Duodenal mucosa (tissue), 2 donors: ENCODE data around the gene DENND1A.

Experiments used
- H3K27ac ChIP-seq: one replicate; pipeline ENCODE4 v1.7.0; 2013; ENCODE audit warnings: low read depth, low read length
- H3K27me3 ChIP-seq, 2 donors: one replicate each; pipeline ENCODE4 v1.7.0; 2013; ENCODE audit warnings: low read length in 2 of 2, control low read depth in 1 of 2; ENCODE audit not compliant: insufficient read depth in 2 of 2, control insufficient read depth in 1 of 2
- H3K36me3 ChIP-seq, 2 donors: one replicate each; pipeline ENCODE4 v1.7.0; 2013; ENCODE audit warnings: low read length in 2 of 2, control low read depth in 1 of 2; ENCODE audit not compliant: insufficient read depth in 2 of 2, control insufficient read depth in 1 of 2
- H3K4me1 ChIP-seq, 2 donors: one replicate each; pipeline ENCODE4 v1.7.0; 2013; ENCODE audit warnings: low read length in 2 of 2, control low read depth in 1 of 2; ENCODE audit not compliant: insufficient read depth in 2 of 2, control insufficient read depth in 1 of 2
- H3K4me3 ChIP-seq, 2 donors: one replicate each; pipeline ENCODE4 v1.7.0; 2013; ENCODE audit warnings: low read length in 2 of 2, low read depth in 1 of 2
- H3K9ac ChIP-seq, 2 donors: one replicate each; pipeline ENCODE4 v1.7.0; 2013; ENCODE audit warnings: low read length in 2 of 2, low read depth in 1 of 2
- H3K9me3 ChIP-seq, 2 donors: one replicate each; pipeline ENCODE4 v1.7.0; 2013; ENCODE audit warnings: low read length in 2 of 2, control low read depth in 1 of 2; ENCODE audit not compliant: control insufficient read depth in 1 of 2

DENND1A gene

GRCh38 chr9:123424552-123425225 lies 505.2 kb downstream of the DENND1A start:
- Histone ChIP-seq H3K36me3 (peaks cover 2 to 22% of the 10 kb centered on the region in 2 donors), H3K9me3 (no peaks in the 10 kb centered on the region), H3K27ac (no peak overlapping the region), H3K4me1 (no peaks in the 10 kb centered on the region), H3K27me3 (no peaks in the 10 kb centered on the region), H3K4me3 (no peak overlapping the region), H3K9ac (no peak overlapping the region)

DNA sequence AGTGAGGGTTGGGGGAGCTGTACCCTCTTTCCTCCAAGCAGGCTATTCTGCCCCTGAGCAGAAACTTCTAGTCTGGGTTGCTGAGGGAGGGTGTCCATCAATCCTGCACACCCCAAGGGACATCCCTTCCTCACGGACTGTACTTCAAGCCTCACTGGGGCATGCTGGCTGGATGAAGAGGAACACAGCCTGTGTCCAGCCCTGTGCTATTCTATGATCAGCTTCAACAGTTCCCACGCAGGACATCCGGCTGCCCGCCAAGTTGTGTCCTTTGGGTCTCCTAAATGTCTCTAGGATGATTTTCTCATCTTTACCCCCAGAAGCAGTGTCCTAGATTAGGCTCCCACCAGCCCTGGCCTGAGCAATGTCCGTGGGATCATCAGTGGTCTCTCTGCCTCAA lies 505.8 kb downstream of the DENND1A start:
- Histone ChIP-seq H3K36me3 (peaks cover 3 to 24% of the 10 kb centered on the region in 2 donors), H3K9me3 (no peaks in the 10 kb centered on the region), H3K27ac (no peak overlapping the region), H3K27me3 (no peaks in the 10 kb centered on the region), H3K9ac (no peak overlapping the region), H3K4me3 (no peak overlapping the region), H3K4me1 (no peaks in the 10 kb centered on the region)

DNA sequence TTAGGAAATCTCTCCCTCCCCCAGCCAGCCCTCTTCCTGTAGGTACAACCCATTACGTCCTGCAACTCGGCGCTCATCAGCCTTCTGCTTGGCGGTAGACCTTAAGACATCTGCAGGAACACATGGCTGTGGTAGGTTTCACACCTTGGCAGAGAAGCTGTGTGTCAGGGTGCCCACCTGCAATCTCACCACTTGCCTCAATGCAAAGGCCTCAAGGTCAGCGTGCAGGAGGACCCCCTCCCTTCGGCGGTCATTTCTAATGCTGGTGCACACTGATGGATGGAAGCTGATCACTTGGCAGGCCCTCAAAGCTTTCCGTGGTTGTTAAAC lies 506.6 kb downstream of the DENND1A start:
- no peaks in the 10 kb centered on the region for H3K4me1 ChIP-seq
- H3K9me3 ChIP-seq, result no peaks in the 10 kb centered on the region
- H3K36me3 ChIP-seq, result peaks cover 3 to 24% of the 10 kb centered on the region in 2 donors
- no peaks in the 10 kb centered on the region for H3K27me3 ChIP-seq
- no peak overlapping the region for H3K27ac ChIP-seq
- no peak overlapping the region for H3K9ac ChIP-seq
- H3K4me3 ChIP-seq, result no peak overlapping the region

- H3K9me3 ChIP-seq, result no peaks in the 10 kb centered on the region
- no peaks in the 10 kb centered on the region for H3K4me1 ChIP-seq
- no peaks in the 10 kb centered on the region for H3K27me3 ChIP-seq
- H3K27ac ChIP-seq, result no peak overlapping the region
- peaks cover 3 to 24% of the 10 kb centered on the region in 2 donors for H3K36me3 ChIP-seq
- no peak overlapping the region for H3K4me3 ChIP-seq
- no peak overlapping the region for H3K9ac ChIP-seq
Measured at GRCh38 chr9:123422635-123423310, 507.2 kb downstream of the DENND1A start.

DNA sequence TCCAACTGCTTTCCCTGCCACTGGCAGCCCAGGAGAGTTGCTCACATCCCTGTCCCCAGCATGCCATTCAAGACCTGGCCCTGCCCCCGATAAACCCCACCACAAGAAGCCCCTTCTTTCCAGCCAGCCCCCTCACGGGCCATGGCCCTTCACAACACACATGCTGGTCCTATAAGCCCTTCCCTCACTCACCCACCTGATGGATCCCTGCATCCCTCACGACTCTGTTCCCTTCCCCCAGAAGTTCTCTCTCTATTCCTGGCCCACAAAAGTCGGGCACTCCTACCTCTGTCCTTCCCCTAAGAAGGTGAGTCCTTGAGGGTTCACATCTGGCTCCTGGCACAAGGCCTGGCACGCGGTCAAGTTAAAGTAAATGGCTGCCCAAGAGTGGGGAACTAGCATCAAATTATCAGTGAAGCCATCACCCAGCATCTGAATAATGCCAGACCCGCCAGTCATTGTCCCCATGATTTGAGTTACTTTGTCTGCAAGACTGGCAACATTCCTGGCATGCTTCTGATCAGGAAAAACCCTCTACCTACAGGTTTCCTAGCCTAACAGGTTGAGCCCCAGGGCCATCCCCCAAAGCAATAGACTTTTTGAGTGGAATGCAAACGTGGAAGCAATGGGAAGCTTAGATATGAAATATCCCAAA lies 508.0 kb downstream of the DENND1A start:
- Histone ChIP-seq H3K4me3 (no peak overlapping the region), H3K9ac (no peak overlapping the region), H3K27me3 (no peaks in the 10 kb centered on the region), H3K36me3 (peaks cover 3 to 19% of the 10 kb centered on the region in 2 donors), H3K9me3 (no peaks in the 10 kb centered on the region), H3K4me1 (no peaks in the 10 kb centered on the region), H3K27ac (no peak overlapping the region)

GRCh38 chr9:123421186-123421585 lies 508.7 kb downstream of the DENND1A start:
- H3K4me1 ChIP-seq, result no peaks in the 10 kb centered on the region
- H3K36me3 ChIP-seq, result peaks cover 3 to 21% of the 10 kb centered on the region in 2 donors
- H3K9me3 ChIP-seq, result no peaks in the 10 kb centered on the region
- H3K9ac ChIP-seq, result no peak overlapping the region
- H3K4me3 ChIP-seq, result no peak overlapping the region
- no peak overlapping the region for H3K27ac ChIP-seq
- H3K27me3 ChIP-seq, result no peaks in the 10 kb centered on the region

DNA sequence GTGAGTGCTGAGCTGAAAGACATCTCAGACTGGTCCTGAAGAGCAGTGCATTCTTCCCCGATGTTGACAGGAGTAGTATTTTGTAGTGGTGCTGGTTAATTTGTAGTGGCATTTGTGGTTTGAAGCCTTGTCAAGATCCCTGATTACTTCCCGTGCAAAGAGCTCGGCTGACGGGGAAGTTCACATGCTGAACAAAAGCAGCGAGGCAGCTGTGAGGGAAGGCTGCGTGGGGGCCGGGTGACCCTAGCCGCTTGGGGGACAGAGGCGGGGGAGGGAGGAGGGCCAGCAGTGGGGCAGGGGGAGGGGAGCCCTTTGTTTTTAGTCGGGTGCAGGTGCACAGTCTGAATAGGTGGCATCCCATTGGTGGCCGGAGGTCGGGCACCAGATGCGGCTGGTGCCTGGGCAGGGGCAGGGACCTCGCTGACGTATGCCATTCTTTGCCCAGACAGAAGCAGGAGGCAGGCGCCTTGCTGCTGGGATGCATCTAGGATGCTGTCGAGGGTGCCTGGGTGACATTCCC lies 509.3 kb downstream of the DENND1A start:
- no peaks in the 10 kb centered on the region for H3K9me3 ChIP-seq
- no peak overlapping the region for H3K9ac ChIP-seq
- no peaks in the 10 kb centered on the region for H3K4me1 ChIP-seq
- no peaks in the 10 kb centered on the region for H3K27me3 ChIP-seq
- peaks cover 3 to 18% of the 10 kb centered on the region in 2 donors for H3K36me3 ChIP-seq
- no peak overlapping the region for H3K27ac ChIP-seq
- H3K4me3 ChIP-seq, result no peak overlapping the region

DNA sequence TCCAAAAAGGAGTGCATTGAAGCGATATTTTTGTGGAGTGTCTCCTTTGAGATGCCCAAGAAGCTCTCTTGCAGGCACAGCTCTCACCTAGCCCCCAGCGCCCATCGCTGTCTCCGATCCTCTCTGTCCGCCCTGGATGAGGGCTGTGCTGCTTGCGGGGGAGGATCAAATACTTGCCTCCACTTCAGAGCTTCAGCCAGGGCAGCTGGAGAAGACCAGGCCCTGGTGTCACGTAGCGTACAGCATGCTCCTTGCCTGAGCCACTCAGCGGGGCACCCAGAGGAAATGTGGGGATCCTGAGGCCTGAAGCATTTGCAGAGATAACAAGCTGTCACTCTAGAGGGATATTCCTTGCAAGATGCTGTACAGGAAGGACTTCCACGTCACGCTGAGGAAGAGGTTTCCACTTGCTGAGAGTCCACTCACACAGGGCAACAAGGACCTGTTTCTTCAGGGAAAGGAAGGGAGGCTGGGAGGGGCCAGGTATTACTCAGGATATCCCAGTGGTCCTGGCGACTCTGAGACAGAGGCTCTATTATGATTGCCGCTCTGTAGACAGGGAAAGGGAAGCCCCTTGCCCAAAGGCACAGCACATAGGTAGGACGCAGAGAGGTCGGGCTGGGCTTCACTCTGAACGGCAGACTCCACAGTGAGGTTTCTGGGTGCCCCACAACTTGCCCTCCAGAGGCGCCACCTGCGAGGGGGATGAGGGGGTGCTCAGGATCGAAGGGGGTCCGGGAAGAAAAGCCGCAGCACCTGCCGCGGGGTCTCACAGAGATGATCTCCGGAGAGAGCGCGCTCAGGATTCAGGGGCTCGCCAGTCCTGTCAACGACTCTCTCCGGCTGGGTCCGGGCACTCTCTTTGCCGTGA lies 510.0 kb downstream of the DENND1A start:
- no peaks in the 10 kb centered on the region for H3K4me1 ChIP-seq
- H3K9ac ChIP-seq, result no peak overlapping the region
- no peaks in the 10 kb centered on the region for H3K9me3 ChIP-seq
- peaks cover 3 to 16% of the 10 kb centered on the region in 2 donors for H3K36me3 ChIP-seq
- H3K27ac ChIP-seq, result no peak overlapping the region
- H3K4me3 ChIP-seq, result no peak overlapping the region
- H3K27me3 ChIP-seq, result no peaks in the 10 kb centered on the region

DNA sequence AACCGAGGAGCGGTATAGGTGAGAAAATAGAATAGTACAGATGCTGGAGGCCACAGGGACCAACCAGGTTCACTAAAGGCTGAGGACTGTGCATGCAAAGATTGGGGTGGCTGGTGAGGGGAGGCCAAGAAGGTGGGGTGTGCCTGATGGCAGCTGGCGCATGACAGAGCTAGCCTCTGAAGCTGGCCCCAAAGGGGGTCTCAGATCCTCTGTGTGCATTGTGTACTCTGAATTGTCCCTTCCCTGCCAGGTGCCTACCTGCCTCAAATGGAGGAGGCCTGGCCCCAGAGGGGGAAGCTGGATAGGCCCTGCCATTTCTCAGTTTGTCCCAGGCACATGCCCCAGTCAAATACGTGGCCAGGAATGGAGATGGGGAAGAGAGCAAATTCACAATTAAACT lies 510.8 kb downstream of the DENND1A start:
- Histone ChIP-seq H3K27ac (no peak overlapping the region), H3K9ac (no peak overlapping the region), H3K4me3 (no peak overlapping the region), H3K27me3 (no peaks in the 10 kb centered on the region), H3K9me3 (no peaks in the 10 kb centered on the region), H3K4me1 (no peaks in the 10 kb centered on the region), H3K36me3 (peaks cover 3 to 16% of the 10 kb centered on the region in 2 donors)
